ENCODE results near the gene KRTAP10-10.

KRTAP10-10 gene

DNA sequence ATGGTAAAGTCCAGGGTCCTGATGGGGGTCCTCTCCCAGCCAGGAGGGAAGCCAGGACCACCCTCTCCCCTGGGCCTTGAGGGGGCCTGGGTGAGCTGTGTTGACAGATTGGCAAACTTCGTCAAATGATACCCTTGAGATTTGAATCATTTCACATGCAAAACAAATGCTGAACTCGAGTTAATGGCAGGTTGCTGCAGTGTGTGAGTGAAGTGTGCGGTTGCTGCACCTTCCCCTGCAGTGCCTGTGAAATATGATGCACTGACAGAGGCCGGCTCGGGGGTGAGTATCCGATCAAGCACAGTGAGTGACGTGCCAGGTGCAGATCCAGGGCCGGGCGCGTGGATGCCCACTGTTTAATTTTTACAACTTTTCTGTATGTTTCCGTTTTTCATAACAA lies 50.5 kb downstream of the KRTAP10-10 start:
- Histone ChIP-seq H3K27ac (ENCODE audit: poor library complexity, severe bottlenecking) (no peak overlapping the region), H3K36me3 (ENCODE audit: low read depth) (no peaks in the 10 kb centered on the region), H3K27me3 (ENCODE audit: insufficient read depth, poor library complexity, severe bottlenecking) (peaks cover 24% of the 10 kb centered on the region), H3K4me1 (ENCODE audit: insufficient read depth, poor library complexity, severe bottlenecking) (no peaks in the 10 kb centered on the region), H3K4me3 (ENCODE audit: severe bottlenecking) (no peak overlapping the region), H3K9me3 (ENCODE audit: severe bottlenecking) (peaks cover under 1% of the 10 kb centered on the region)
- ATAC-seq (ENCODE audit: low read depth) (no peak), DNase-seq (ENCODE audit: low spot score) (no peak)
- TF ChIP-seq, protein P1, sequence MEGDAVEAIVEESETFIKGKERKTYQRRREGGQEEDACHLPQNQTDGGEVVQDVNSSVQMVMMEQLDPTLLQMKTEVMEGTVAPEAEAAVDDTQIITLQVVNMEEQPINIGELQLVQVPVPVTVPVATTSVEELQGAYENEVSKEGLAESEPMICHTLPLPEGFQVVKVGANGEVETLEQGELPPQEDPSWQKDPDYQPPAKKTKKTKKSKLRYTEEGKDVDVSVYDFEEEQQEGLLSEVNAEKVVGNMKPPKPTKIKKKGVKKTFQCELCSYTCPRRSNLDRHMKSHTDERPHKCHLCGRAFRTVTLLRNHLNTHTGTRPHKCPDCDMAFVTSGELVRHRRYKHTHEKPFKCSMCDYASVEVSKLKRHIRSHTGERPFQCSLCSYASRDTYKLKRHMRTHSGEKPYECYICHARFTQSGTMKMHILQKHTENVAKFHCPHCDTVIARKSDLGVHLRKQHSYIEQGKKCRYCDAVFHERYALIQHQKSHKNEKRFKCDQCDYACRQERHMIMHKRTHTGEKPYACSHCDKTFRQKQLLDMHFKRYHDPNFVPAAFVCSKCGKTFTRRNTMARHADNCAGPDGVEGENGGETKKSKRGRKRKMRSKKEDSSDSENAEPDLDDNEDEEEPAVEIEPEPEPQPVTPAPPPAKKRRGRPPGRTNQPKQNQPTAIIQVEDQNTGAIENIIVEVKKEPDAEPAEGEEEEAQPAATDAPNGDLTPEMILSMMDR (IDR thresholded peaks at IDR 0.05; ENCODE audit: poor library complexity, severe bottlenecking) = no peak

Measured in RWPE2 (cell line).